ENCODE results near the gene BARD1. TPM values are rescaled to one million over a fixed set of nuclear protein-coding genes. Genes with fewer than 3 reads are reported as not detected.

The BARD1 gene
- total RNA-seq, 1 donor from 2014 or later, result 8.1 TPM

- peak overlapping the region; percentile 94 for H3K4me3 ChIP-seq
- intact Hi-C loops (cut with micrococcal nuclease), result no loop called here
- DNase-seq, result peak; percentile 100
- no peaks in the 10 kb centered on the region for H3K9me3 ChIP-seq (replicated peaks)
- H3K36me3 ChIP-seq, result no peaks in the 10 kb centered on the region
- H3K4me1 ChIP-seq, result peaks cover 45% of the 10 kb centered on the region
- H3K27ac ChIP-seq (replicated peaks), result peak overlapping the region; percentile 91
- no peaks in the 10 kb centered on the region for H3K27me3 ChIP-seq (ENCODE audit: low read depth)
- no peak for TF ChIP-seq CTCF (IDR thresholded peaks at IDR 0.05; ENCODE audit: borderline replicate concordance)
Observed at GRCh38 chr2:214809751-214810564, 475 bp upstream of the BARD1 start.

- Histone ChIP-seq H3K36me3 (no peaks in the 10 kb centered on the region), H3K4me1 (peaks cover 45% of the 10 kb centered on the region), H3K27me3 (ENCODE audit: low read depth) (no peaks in the 10 kb centered on the region), H3K9me3 (replicated peaks) (no peaks in the 10 kb centered on the region), H3K4me3 (peak overlapping the region; percentile 94), H3K27ac (replicated peaks) (peak overlapping the region; percentile 91)
- TF ChIP-seq CTCF (IDR thresholded peaks at IDR 0.05; ENCODE audit: borderline replicate concordance), result no peak
- no peak for DNase-seq
- intact Hi-C loops (cut with micrococcal nuclease), result no loop called here
Observed at GRCh38 chr2:214807653-214808052, 1.8 kb downstream of the BARD1 start.

DNA sequence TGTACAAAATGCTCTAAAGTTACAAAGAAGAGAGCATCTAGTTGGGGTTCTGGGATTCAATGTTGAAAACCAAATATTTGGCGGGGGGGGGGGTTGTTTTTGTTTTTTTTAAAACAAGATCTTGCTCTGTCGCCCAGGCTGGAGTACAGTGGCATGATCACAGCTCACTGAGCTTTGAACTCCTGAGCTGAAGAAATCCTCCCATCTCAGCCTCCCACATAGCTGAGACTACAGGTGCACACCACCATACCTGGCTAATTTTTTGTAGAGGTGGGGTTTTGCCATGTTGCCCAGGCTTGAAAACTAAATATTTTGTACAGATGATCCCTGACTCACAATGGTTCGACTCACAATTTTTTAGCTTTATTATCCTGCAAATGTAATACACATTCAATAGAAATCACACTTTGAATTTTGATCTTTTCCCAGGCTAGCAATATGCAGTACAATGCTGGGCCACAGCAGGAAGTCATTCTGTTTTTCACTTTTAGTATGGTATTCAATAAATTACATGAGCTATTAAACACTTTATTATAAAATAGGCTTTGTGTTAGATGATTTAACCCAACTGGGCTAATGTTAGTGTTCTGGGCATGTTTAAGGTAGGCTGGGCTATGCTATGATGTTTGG is 7.6 kb downstream of the BARD1 start:
- H3K27me3 ChIP-seq (ENCODE audit: low read depth), result no peaks in the 10 kb centered on the region
- TF ChIP-seq CTCF (IDR thresholded peaks at IDR 0.05; ENCODE audit: borderline replicate concordance), result no peak
- intact Hi-C loops (cut with micrococcal nuclease), result no loop called here

DNA sequence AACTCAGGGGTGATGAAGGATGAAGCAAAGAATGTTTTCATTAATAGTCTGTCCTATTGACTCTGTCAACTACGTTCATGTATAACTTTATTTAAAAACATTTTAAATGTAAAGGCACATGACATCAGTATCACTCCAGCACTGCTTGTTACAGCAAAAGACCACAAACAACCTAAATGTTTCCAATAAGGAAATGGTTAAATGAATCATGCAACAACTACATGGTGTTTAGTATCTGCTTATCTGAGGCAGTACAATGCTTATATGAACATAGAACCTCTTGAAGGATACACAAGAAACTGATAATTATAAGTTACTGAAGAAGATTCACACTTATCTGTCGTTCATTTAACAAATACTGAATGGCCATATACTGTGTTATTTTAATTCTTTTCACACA is 8.4 kb downstream of the BARD1 start:
- DNase-seq, result no peak
- H3K27me3 ChIP-seq (ENCODE audit: low read depth), result no peaks in the 10 kb centered on the region
- H3K9me3 ChIP-seq (replicated peaks), result no peaks in the 10 kb centered on the region
- intact Hi-C loops (cut with micrococcal nuclease), result no loop called here
- peaks cover 11% of the 10 kb centered on the region for H3K4me1 ChIP-seq
- H3K36me3 ChIP-seq, result no peaks in the 10 kb centered on the region
- no peak for TF ChIP-seq CTCF (IDR thresholded peaks at IDR 0.05; ENCODE audit: borderline replicate concordance)
- no peak overlapping the region for H3K4me3 ChIP-seq
- H3K27ac ChIP-seq (replicated peaks), result no peak overlapping the region

More for the DNA sequence above, 7.6 kb downstream of the BARD1 start:
- Histone ChIP-seq H3K4me1 (peaks cover 16% of the 10 kb centered on the region), H3K27ac (replicated peaks) (no peak overlapping the region), H3K9me3 (replicated peaks) (no peaks in the 10 kb centered on the region), H3K4me3 (no peak overlapping the region), H3K36me3 (no peaks in the 10 kb centered on the region)
- DNase-seq, result no peak

- intact Hi-C loops (cut with micrococcal nuclease), result no loop called here
- H3K4me3 ChIP-seq, result no peak overlapping the region
- peaks cover 4% of the 10 kb centered on the region for H3K4me1 ChIP-seq
- H3K36me3 ChIP-seq, result no peaks in the 10 kb centered on the region
- no peak for DNase-seq
- no peaks in the 10 kb centered on the region for H3K27me3 ChIP-seq (ENCODE audit: low read depth)
- no peak overlapping the region for H3K27ac ChIP-seq (replicated peaks)
- no peak for TF ChIP-seq CTCF (IDR thresholded peaks at IDR 0.05; ENCODE audit: borderline replicate concordance)
- no peaks in the 10 kb centered on the region for H3K9me3 ChIP-seq (replicated peaks)
Observed at GRCh38 chr2:214800180-214800579, 9.3 kb downstream of the BARD1 start.
